NCI-H2081 (cell line): ENCODE results near the gene SLC25A22.

ENCODE experiments used
- DNase-seq, 2 experiments: peaks; one replicate each; lab custom pipeline; 2025; lab: John Stamatoyannopoulos, UW

SLC25A22 gene

DNA sequence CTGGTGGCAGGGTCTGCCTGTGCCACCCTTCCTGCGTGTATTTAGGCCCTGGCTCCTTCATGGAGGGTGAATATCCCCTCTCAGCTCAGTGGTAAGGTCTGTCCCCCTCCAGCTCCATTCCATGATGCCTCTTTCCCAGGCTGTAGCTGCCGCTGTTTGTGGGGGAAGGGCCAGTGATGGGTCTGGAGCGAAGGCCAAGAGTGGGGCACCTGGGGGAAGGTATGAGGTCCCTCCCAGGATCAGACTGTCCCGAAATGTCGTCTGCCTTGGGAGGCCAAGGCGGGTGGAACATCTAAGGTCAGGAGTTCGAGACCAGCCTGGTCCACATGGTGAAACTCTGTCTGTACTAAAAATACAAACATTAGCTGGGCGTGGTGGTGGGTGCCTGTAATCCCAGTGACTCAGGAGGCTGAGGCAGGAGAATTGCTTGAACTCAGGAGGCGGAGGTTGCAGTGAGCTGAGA is 35.8 kb upstream of the SLC25A22 start:
- DNase-seq: no peak

DNA sequence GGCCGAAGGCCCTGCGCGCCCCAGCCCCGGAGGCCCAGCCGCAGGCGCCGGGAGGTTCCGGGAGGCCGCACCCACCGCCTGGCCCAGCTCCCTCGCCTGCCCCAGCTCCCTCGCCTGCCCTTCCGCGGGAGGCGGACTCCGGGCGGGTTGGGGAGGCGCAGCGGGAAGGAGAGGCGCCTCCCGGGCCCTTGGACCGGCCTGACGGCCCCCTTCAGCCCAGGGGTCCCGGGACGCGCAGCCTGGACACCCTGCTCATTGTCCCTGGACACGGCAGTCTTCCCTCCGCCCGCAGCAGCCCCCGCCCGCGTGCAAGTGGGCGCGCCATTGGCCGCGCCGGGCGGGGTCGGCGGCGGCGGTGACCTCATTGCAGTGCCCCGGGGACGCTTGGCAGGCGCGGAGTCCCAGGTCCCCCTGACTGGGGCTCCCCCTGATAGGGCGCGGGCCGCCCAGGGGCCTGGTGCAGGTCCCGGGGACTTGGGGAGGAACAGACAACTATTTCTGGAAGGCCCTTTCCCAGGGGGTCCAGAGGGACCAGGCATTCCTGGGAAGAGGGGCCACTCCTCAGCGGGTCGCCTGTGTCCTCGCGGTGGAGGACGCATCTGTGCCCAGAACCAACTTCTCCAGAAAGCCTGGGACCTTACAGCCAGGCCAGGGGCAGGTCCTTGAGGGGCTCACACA is 35.2 kb upstream of the SLC25A22 start:
- DNase-seq: no peak

DNA sequence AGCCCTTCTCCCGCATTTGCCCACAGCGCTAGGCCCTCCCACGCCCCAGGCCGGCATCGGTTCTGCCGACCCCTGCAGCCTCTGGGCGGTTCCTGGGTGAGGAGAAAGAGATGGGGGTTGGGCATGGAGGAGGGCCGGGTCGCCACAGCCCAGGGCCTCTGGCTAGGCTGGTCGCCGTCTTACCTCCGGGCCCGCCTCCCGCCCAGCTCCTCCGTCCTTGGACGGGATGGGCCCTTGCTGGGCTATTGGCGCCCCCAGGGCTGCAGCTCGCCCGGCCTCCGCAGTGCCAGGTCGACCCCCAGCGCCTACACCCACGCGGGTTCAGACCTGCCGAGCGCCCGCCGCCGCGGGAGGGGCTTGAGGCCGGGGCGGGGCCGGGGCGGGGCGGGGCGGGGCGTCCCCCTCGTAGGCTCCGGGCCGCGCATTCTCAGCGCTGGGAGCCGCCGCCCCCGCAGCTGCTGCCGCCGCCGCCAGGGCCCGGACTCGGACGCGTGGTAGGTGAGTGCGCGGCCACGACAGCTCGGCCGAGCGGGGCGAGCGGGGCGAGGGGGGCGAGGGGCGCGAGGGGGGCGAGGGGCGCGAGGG is 34.5 kb upstream of the SLC25A22 start, which contains the start of gene CD151:
CD151 (plus strand) TSS at position 424 of the 585 bp plus-strand sequence. CDS start 3,118 bp downstream, outside the sequence.
- DNase-seq: peak; percentile 36 to 47

DNA sequence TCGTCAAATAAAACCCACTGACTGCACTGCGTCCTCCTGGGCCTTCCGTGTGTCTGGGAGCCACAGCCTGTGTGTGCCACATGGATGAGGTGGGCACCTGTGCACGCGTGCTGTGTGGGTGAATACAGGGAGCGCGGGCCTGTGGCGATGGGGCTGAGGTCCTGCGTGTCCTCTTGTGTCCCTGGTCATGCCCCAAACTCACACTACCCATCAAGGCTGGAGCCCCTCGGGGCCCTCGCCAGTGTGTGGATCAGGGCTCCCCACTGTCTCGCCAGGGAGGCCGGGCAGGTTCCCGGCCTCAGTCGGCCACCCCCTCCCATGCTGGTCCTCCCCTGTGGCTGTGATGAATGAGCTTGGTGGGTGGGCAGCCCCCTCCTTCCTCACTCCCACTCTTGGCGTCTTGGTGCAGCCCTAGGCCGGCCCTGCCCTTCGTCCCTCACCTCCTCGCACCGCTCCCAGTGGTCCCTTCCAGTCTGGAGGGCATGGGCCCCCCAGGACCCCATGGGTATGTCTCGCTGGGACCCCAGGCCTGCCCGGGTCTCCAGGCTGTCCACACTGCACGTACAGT is 34.0 kb upstream of the SLC25A22 start:
- no peak for DNase-seq

DNA sequence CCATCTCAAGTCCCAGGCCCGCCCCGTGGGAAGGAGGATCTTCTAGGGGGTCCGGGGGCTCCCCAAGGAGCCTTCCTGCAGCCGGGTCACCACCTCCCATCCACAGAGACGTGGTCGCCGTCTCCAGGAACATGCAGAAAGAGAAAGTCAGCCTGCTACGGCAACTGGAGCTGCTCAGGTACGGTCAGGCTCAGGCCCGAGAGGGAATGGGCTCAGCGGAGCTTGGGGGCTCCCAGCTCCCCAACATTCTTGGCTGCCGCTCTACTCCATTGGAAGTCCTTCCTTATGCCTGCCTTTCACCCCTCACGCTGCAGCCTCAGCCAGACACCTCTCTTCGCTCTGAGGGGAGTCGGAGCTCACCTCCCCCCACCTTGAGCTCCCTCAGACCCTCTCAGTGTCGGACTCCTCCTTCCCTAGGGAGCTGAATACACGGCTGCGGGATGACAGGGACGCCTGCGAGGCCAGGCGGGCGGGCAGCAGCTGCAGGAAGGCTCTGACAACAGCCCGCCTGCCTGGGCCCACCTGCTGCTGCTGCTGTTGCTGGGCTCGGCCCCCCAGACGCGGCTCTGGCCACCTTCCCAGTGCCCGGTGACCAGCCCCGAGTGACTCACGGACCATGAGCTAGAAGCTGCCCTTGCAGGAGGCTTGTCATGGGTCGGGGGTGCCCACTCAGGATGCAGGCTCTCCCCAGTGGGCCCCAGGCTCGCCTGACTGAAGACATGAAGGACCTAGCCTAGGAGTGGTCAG is 33.2 kb upstream of the SLC25A22 start:
- no peak for DNase-seq

DNA sequence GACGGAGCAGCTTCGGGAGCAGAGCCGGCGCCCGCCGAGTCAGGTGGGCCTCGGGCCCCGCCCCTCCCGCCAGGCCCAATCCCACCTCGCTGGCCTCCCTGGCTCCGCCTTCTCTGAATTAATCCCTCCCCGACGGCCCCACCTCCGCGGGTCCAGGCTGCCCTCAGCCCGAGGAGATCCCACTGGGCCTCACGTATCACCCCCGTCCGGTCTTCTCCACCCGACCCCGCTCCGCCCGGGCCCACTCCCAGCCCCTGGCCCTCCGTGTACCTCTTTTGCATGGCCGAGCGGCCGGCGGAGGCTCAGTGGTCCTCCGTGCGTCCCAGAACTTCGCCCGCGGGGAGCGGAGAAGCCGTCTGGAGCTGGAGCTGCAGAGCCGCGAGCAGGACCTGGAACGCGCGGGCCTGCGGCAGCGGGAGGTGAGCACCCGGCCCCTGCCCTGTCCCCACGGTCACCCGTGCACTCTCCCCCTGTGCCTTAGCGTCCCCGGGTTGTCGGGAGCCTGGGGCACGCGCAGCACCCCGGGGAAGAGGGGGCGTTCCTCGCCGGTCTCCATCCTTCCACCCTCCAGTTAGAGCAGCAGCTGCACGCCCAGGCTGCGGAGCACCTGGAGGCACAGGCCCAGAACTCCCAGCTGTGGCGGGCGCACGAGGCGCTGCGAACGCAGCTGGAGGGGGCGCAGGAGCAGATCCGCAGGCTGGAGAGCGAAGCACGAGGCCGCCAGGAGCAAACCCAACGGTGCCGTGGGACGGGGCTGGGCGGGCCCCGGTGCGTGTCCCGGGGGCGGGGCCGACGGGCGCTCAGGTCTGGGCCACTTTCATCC is 32.4 kb upstream of the SLC25A22 start:
- peak; percentile 75 to 76 for DNase-seq

DNA sequence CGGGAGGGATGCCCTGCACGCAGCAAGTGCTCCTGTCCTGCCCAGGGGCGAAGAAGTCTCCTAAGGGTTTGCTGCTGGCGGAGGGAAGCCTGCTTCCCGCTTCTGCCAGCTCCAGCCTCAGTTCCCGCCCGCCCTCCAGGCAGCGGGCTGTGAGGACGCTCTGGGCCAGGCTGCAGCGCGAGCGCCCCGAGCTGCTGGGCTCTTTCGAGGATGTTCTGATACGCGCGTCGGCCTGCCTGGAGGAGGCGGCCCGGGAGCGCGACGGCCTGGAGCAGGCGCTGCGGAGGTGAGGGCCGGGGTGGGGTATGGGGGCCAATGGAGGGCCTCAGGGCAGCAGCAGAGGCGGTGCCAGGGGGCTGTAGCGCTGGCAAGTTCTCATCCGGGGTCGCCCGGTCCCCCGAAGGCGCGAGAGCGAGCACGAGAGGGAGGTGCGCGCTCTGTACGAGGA is 31.8 kb upstream of the SLC25A22 start:
- DNase-seq: no peak

DNA sequence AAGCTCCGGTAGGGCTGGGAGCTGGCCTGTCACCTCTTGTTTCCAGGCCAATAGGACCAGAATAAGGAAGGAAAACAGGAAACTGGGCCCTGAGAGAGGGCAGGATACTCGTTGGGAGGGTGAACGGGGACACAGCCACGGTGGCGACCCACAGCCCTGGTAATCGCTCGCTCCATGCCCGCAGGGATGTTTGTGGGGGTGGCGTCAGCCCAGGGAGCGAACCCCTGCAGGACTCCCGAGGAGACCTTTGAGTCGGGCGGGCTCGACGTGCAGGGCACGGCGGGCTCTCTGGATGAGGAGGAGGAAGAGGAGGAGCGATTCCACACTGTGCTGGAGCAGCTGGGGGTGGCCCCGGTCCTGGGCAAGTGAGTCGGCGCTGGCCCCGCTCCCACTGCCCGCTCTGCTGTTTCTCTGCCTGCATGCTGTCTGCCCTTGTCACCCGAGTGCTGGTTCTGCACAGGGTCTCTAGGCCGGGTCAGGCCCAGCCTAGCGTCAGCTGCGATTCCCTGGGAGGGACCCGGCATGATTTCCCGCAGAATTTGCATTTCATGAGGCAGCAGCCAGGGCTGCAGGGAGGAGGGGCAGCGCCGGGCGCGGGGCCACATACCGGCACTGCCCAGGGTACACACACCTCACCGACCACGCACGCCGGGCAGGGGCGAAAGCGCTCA is 31.2 kb upstream of the SLC25A22 start:
- no peak for DNase-seq

DNA sequence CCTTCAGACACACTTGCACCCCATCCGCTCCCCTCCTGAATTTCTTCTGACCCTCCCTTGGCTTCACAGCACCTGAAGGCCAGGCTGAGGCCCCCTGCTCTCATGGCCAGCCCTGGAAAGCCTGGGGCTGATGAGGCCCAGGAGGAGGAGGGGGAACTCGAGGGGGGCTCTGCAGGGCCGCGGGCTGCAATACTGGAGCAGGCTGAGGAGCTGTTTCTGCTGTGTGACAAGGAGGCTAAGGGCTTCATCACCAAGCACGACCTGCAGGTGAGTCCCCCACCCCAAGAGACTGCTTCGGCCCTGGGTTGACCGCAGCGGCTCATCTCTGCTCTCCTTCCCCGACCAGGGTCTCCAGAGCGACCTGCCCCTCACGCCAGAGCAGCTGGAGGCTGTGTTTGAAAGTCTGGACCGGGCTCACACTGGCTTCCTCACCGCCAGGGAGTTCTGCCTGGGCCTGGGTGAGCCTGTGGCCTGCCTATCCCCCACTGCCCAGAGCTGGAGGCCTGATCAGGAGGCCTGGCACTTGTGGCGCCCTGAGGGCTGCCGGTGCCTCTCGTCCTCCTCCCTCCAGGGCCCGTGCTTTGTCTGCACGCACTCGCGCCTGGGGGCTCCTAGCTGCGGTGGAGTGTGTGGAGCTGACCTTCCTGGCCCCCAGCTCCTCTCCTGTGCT is 30.6 kb upstream of the SLC25A22 start:
- DNase-seq: no peak

DNA sequence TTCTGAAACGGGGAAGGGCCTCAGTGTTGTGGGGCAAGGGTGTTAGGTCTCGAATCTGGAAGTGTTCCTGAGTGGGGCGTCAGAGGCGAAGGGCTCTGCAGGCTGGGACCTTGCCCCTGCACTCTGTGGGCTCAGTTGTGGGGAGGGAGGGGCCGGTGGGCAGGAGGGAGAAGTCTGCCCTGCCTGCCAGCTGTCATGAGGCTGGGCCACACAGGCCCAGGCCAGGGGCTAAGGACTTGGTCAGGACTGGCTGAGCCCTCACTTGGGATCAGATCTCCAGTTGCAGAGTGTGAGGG is 29.8 kb upstream of the SLC25A22 start, which contains the start of gene CRACR2B:
CRACR2B (plus strand) TSS at position 23 of the 296 bp plus-strand sequence. CDS start 689 bp downstream, outside the sequence.
- DNase-seq: no peak

DNA sequence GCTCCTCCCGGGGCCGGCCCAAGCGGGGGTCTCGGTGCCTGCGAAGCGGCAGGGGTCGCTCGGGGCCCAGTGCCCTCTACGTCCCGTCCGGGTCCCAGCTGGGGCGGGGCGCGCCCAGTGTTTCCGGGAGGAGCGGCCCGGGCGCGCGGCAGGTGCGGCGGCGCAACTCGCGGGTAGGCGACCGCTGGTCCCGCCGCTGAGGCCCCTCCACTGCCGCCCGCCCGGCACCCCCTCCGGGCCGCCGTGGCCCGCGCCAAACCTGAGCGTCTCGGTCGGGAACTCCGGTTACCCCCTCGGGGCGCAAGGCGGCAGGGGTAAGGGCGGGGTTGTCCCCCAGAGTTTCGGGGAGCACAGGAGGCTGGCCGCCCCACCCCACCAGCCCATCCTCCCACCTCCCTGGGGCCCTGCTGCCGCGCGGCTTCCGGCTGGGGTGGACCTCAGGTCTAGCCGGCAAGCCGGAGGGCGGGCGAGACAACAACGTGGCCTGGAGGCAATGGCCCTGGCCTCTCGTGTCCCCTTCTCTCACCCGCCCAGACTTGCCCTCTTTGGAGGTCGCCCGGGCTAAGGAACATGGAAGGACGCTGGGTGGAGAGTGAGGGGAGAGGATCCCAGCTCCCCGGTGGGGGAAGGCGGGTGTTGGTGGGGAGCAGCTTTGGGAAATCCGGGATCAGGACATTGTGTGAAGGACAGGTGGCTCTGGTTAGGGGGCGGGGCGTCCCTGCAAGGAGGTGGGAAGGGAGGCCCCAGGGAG is 29.2 kb upstream of the SLC25A22 start:
- no peak for DNase-seq

DNA sequence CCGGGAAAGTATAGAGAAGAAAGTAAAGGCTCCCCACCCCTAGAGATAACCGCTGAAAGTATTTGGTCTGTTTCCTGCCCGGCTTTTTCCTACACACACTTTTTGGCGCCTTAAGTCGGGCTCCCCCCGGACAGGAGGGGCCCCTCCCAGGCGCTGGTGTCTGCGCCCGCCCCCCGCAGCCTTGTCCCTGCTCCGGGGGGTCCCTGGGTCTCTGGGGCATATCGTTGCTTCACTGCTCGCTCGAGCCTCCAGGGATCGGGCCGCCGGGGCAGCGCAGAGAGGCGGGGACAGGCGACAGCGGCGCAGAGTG is 28.7 kb upstream of the SLC25A22 start:
- DNase-seq: no peak

DNA sequence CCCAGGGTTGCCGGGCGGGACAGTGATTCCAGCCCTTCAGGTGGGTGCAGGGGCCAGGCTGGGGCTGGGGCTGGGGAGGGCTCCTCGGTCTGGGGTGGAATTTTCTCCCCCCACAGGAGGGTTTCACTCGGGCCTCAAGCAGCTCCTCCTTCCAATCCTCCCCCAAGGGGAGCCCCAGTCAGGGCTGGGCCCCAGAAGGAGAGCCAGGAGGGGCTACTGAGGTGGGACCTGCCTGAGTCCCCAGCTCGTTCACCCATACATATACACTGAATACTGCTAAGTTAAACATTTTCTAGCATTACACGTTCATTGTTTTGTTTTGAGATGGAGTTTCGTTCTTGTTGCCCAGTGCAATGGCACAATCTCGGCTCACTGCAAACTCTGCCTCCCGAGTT is 28.1 kb upstream of the SLC25A22 start:
- no peak for DNase-seq

DNA sequence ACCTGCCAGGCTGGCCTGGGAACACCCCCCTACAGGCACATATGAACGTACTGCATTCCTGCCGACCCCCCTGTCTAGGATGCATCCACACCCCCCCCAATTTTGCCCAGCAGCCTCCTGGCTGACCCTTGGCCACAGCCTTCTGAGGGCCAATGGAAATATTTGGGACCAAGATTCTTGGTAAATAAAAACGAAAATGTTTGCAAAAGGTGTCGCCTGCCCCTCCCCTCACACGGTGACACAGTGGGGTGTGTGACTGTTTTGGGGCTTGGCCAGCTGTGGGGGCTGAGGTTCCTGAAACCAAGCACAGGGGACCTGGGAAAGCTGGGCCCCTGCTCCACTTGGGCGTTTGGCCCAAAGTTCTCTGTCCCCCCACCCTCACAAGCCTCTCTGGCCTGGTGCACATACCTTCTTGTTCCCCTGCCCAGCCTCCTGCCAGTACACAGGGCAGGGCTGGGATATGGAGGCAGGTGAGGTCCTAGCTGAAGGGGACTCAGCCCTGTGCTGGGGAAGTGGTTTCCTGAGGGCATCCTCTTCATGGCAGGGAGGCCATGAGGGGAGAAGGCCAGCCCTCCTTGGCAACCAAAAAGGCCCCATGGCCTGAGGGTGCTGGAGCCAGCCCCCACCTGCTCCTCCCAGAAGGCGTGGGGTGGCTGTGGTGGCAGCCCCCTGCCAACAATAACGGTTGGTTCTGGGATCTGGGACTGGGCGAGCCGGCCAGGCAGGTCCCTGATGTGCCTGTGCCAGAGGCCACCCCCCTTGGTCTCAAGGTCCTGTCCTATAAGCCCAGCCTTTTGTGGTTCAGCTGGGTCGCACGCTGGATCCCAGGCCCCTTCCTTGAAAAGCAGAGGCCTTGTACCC is 27.5 kb upstream of the SLC25A22 start:
- DNase-seq: no peak

DNA sequence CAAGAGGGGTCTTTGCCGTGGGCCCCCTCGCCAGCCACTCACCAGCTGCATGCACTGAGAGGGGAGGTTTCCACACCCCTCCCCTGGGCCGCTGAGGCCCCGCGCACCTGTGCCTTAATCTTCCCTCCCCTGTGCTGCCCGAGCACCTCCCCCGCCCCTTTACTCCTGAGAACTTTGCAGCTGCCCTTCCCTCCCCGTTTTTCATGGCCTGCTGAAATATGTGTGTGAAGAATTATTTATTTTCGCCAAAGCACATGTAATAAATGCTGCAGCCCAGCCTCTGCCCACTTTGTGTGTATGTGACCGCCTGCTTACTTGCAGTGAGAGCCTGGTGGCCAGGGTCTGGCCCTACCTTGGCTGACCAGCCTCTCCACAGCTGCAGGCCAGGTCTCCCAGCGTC is 26.9 kb upstream of the SLC25A22 start:
- peak in 1 of 2 experiments; percentile 32 for DNase-seq

DNA sequence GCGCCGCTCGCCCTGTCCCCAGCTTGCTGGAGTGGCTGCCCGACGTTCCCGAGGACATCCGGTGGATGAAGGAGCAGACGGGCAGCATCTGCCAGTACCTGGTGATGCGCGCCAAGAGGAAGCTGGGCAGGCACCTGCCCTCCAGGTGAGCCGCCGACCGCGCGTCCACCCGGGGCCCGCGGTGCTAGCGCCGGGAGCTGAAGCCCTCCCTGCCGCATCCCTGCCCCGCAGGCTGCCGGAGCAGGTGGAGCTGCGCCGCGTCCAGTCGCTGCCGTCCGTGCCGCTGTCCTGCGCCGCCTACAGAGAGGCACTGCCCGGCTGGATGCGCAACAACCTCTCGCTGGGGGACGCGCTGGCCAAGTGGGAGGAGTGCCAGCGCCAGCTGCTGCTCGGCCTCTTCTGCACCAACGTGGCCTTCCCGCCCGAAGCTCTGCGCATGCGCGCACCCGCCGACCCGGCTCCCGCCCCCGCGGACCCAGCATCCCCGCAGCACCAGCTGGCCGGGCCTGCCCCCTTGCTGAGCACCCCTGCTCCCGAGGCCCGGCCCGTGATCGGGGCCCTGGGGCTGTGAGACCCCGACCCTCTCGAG is 26.3 kb upstream of the SLC25A22 start:
- peak; percentile 81 to 88 for DNase-seq

DNA sequence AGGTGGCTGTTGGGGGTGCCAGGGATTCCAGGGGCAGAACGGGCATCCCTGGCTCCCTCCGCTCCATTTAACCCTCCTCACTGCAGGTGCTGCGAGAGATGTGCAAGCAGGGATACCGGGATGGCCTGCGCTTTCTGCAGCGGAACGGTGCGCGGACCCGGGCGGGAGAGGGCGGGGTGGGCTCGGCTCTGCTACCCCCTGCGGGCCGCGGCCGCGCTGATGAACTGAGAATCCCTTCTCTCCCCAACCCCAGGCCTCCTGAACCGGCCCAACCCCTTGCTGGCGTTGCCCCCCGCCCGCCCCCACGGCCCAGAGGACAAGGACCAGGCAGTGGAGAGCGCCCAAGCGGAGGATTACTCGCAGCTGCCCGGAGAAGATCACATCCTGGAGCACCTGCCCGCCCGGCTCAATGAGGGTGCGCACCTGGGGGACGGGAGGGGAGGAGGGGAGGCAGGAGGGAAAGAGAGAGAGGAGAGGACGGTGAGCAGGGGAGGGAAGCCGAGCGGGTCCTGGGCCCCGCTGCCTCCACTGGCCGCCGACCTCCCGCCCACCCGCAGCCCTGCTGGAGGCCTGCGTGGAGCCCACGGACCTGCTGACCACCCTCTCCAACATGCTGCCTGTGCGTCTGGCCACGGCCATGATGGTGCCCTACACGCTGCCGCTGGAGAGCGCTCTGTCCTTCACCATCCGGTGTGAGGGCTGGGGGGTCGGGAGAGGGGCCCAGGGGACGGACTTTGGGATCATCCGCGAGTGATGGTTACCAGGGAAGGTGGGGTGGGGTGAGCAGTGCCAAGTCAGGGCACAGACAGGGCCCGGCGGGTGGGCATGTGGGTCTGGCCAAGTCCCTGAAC is 25.6 kb upstream of the SLC25A22 start:
- peak; percentile 24 to 59 for DNase-seq
